Lower leg skin (tissue), 3 donors: ENCODE data around the gene NT5DC2.

ENCODE experiments used
- CTCF ChIP-seq, 3 donors: fragments of 450-650 bp; IDR thresholded peaks; one replicate each; pipeline ENCODE4 v1.5.1; 2016; ENCODE audit warnings: antibody characterized with exemption in 3 of 3, mild to moderate bottlenecking in 3 of 3, moderate library complexity in 2 of 3
- POLR2A ChIP-seq, 2 donors: fragments of 450-650 bp; IDR thresholded peaks; one replicate each; pipeline ENCODE4 v1.6.1; 2016 to 2017; ENCODE audit warnings: antibody characterized with exemption in 2 of 2, mild to moderate bottlenecking in 1 of 2, moderate library complexity in 1 of 2

- no peak for TF ChIP-seq CTCF (IDR thresholded peaks at IDR 0.05)
- TF ChIP-seq POLR2A (IDR thresholded peaks at IDR 0.05), result no peak
These were observed 6.5 kb downstream of the NT5DC2 start for GRCh38 chr3:52527039-52527731.
